BJ (cell line): Measurements from ENCODE around the gene FOXD4L6. TPM values are rescaled to one million over a fixed set of nuclear protein-coding genes. Genes with fewer than 3 reads are reported as not detected.
"Not testable (repeated sequence)": the region's sequence is repeated elsewhere in the genome, so short reads cannot be mapped to it uniquely, and the experiment has no call there.

Experiments used
- CTCF ChIA-PET: fragments of 350-600 bp; formaldehyde crosslinking; extraction: SDS; loops from one replicate; lab custom pipeline; 2021; ENCODE audit warnings: antibody characterized with exemption, inconsistent platforms; lab: Yijun Ruan, JAX
- POLR2A ChIA-PET: fragments of 300-600 bp; sonication (Branson Sonifier 250); formaldehyde crosslinking; extraction: SDS; loops from one replicate; lab custom pipeline; 2021; ENCODE audit warnings: antibody characterized with exemption; lab: Charles Lee
- DNase-seq: peaks from one replicate; pipeline ENCODE4 v3.0.0-alpha.2; 2011; ENCODE audit warnings: low read depth
- H3K27me3 ChIP-seq: 2 replicates; pipeline ENCODE4 v1.6.0; 2011; ENCODE audit warnings: low read length; ENCODE audit not compliant: control insufficient read depth, insufficient read depth
- H3K36me3 ChIP-seq: 2 replicates; pipeline ENCODE4 v1.5.1; 2011; ENCODE audit warnings: low read length; ENCODE audit not compliant: control insufficient read depth, insufficient read depth
- H3K4me3 ChIP-seq: 2 replicates; pipeline ENCODE4 v1.5.1; 2011; ENCODE audit warnings: low read depth, mild to moderate bottlenecking, control low read depth, low read length
- CTCF ChIP-seq: IDR thresholded peaks from 2 replicates; pipeline ENCODE4 v1.5.1; 2011; ENCODE audit warnings: low read depth, mild to moderate bottlenecking, control low read depth, inconsistent platforms, low read length, moderate library complexity; ENCODE audit not compliant: insufficient read depth
- polyA plus RNA-seq: library from polyadenylated mRNA; depleted of rRNA; stranded (reverse); fragments of >200 nt; gene quantifications from 2 replicates; pipeline ENCODE4 v1.2.3, GENCODE V29; 2011

Gene FOXD4L6
- polyA plus RNA-seq, 1 experiment: not detected

- DNase-seq, H3K4me3 ChIP-seq, H3K27me3 ChIP-seq, CTCF ChIA-PET, POLR2A ChIA-PET, H3K36me3 ChIP-seq: not testable (repeated sequence)
Measured at GRCh38 chr9:41090922-41091321, 37.6 kb downstream of the FOXD4L6 start.

GRCh38 chr9:41090386-41090785, 38.1 kb downstream of the FOXD4L6 start:
- H3K36me3 ChIP-seq, POLR2A ChIA-PET, H3K27me3 ChIP-seq, CTCF ChIA-PET, DNase-seq, H3K4me3 ChIP-seq: not testable (repeated sequence)

GRCh38 chr9:41088450-41089059, 39.9 kb downstream of the FOXD4L6 start:
- DNase-seq, CTCF ChIA-PET, H3K27me3 ChIP-seq, POLR2A ChIA-PET, H3K36me3 ChIP-seq, H3K4me3 ChIP-seq: not testable (repeated sequence)
- peak; percentile 25; the same call in 1 of the 2 replicates for TF ChIP-seq CTCF

- H3K36me3 ChIP-seq, H3K4me3 ChIP-seq, DNase-seq, POLR2A ChIA-PET, CTCF ChIA-PET, H3K27me3 ChIP-seq: not testable (repeated sequence)
Measured at GRCh38 chr9:41087929-41088328, 40.6 kb downstream of the FOXD4L6 start.

- H3K27me3 ChIP-seq, CTCF ChIA-PET, H3K36me3 ChIP-seq, H3K4me3 ChIP-seq, POLR2A ChIA-PET, DNase-seq: not testable (repeated sequence)
Measured at GRCh38 chr9:41087157-41087780, 41.2 kb downstream of the FOXD4L6 start.

- CTCF ChIA-PET: not testable (repeated sequence)
Measured at GRCh38 chr9:41086685-41087084, 41.8 kb downstream of the FOXD4L6 start.

GRCh38 chr9:41086215-41086614, 42.3 kb downstream of the FOXD4L6 start:
- DNase-seq, H3K36me3 ChIP-seq, H3K4me3 ChIP-seq, POLR2A ChIA-PET, H3K27me3 ChIP-seq, CTCF ChIA-PET: not testable (repeated sequence)

More at GRCh38 chr9:41086685-41087084, 41.8 kb downstream of the FOXD4L6 start:
- H3K27me3 ChIP-seq, DNase-seq, POLR2A ChIA-PET, H3K4me3 ChIP-seq, H3K36me3 ChIP-seq: not testable (repeated sequence)

GRCh38 chr9:41082358-41082757, 46.1 kb downstream of the FOXD4L6 start:
- DNase-seq, H3K27me3 ChIP-seq, CTCF ChIA-PET, H3K4me3 ChIP-seq, POLR2A ChIA-PET, H3K36me3 ChIP-seq: not testable (repeated sequence)

- CTCF ChIA-PET, POLR2A ChIA-PET, H3K4me3 ChIP-seq, H3K27me3 ChIP-seq, DNase-seq, H3K36me3 ChIP-seq: not testable (repeated sequence)
Measured at GRCh38 chr9:41079464-41079863, 49.0 kb downstream of the FOXD4L6 start.

- CTCF ChIA-PET, DNase-seq, H3K36me3 ChIP-seq, H3K4me3 ChIP-seq, H3K27me3 ChIP-seq, POLR2A ChIA-PET: not testable (repeated sequence)
Measured at GRCh38 chr9:41077586-41077985, 50.9 kb downstream of the FOXD4L6 start.
